GM23338 (cell line): ENCODE measurements around the gene PCDHGA4. TPM values are rescaled to one million over a fixed set of nuclear protein-coding genes. Genes with fewer than 3 reads are reported as not detected.
A peak's percentile ranks its signal among the peaks of the same experiment; 100 is the strongest.

Experiments
- ATAC-seq: fragments of 200-7000 bp; cut with Tn5 transposase; 3 replicates; pipeline ENCODE4 v1.9.1; 2020
- DNase-seq: peaks from one replicate; pipeline ENCODE4 v3.0.0-alpha.2; 2015; ENCODE audit warnings: low spot score
- H2AFZ ChIP-seq: fragments of 200-600 bp; sonication (generic); 2 replicates; pipeline ENCODE4 v1.8.0; 2016; ENCODE audit warnings: antibody characterized with exemption, mild to moderate bottlenecking, moderate library complexity
- H3F3A ChIP-seq: fragments of 200-600 bp; sonication (generic); replicated peaks from 2 replicates; pipeline ENCODE4 v1.8.0; 2017; ENCODE audit warnings: antibody characterized with exemption, mixed run types, low read depth
- H3K27ac ChIP-seq: fragments of 200-600 bp; sonication (generic); 2 replicates; pipeline ENCODE4 v1.6.1; 2016; ENCODE audit warnings: low read depth
- H3K27me3 ChIP-seq: fragments of 200-600 bp; sonication (generic); 2 replicates; pipeline ENCODE4 v1.8.0; 2016; ENCODE audit warnings: mild to moderate bottlenecking, mixed run types, moderate library complexity; ENCODE audit not compliant: insufficient read depth
- H3K36me3 ChIP-seq: fragments of 200-600 bp; sonication (generic); 2 replicates; pipeline ENCODE4 v1.8.0; 2016; ENCODE audit warnings: mild to moderate bottlenecking; ENCODE audit not compliant: insufficient read depth
- H3K4me1 ChIP-seq: fragments of 200-600 bp; sonication (generic); 2 replicates; pipeline ENCODE4 v1.8.0; 2016; ENCODE audit warnings: mild to moderate bottlenecking, moderate library complexity; ENCODE audit not compliant: insufficient read depth
- H3K4me2 ChIP-seq: fragments of 200-600 bp; sonication (generic); 2 replicates; pipeline ENCODE4 v1.7.1; 2017; ENCODE audit warnings: mixed run types
- H3K4me3 ChIP-seq: fragments of 200-600 bp; sonication (generic); 2 replicates; pipeline ENCODE4 v1.6.1; 2016; ENCODE audit warnings: mixed run types
- H3K79me2 ChIP-seq: fragments of 200-600 bp; sonication (generic); replicated peaks from 2 replicates; pipeline ENCODE4 v1.8.0; 2017; ENCODE audit warnings: mild to moderate bottlenecking; ENCODE audit not compliant: insufficient read depth
- H3K9me2 ChIP-seq: fragments of 200-600 bp; sonication (generic); 2 replicates; pipeline ENCODE4 v1.8.0; 2017; ENCODE audit not compliant: insufficient read depth
- H4K20me1 ChIP-seq: fragments of 200-600 bp; sonication (generic); replicated peaks from 2 replicates; pipeline ENCODE4 v1.8.0; 2017; ENCODE audit warnings: mild to moderate bottlenecking; ENCODE audit not compliant: insufficient read depth
- H3K27ac Mint-ChIP-seq: 2 replicates; pipeline ENCODE4 v1.8.0; 2020; ENCODE audit warnings: inconsistent platforms, mild to moderate bottlenecking, moderate library complexity, mixed read lengths
- H3K27me3 Mint-ChIP-seq: 3 replicates; pipeline ENCODE4 v1.8.0; 2022; ENCODE audit warnings: low read depth, mild to moderate bottlenecking, moderate library complexity, mixed read lengths, inconsistent platforms; ENCODE audit not compliant: insufficient read depth, poor library complexity
- H3K36me3 Mint-ChIP-seq: 3 replicates; pipeline ENCODE4 v1.8.0; 2021; ENCODE audit warnings: low read depth, mild to moderate bottlenecking, inconsistent platforms, moderate library complexity, mixed read lengths
- H3K4me1 Mint-ChIP-seq: 3 replicates; pipeline ENCODE4 v1.8.0; 2020; ENCODE audit warnings: mild to moderate bottlenecking, inconsistent platforms, mixed read lengths
- H3K4me3 Mint-ChIP-seq: 3 replicates; pipeline ENCODE4 v1.8.0; 2021; ENCODE audit warnings: moderate library complexity, mild to moderate bottlenecking, inconsistent platforms, mixed read lengths
- H3K9me3 Mint-ChIP-seq: 3 replicates; pipeline ENCODE4 v1.8.0; 2020; ENCODE audit warnings: moderate library complexity, mild to moderate bottlenecking, inconsistent platforms, mixed read lengths
- CTCF ChIP-seq, 2 experiments: fragments of 200-600 bp in 1 of 2; sonication (generic) in 1 of 2; conservative IDR thresholded peaks; 2 replicates each; pipeline versions ENCODE4 v1.5.1 to v1.6.1; 2016 to 2017; ENCODE audit warnings: antibody characterized with exemption in 2 of 2, low read depth in 2 of 2, mild to moderate bottlenecking in 2 of 2, moderate library complexity in 1 of 2
- EZH2 ChIP-seq: fragments of 200-600 bp; sonication (generic); IDR thresholded peaks from one replicate; pipeline ENCODE4 v1.8.0; 2017; ENCODE audit warnings: antibody characterized with exemption, mild to moderate bottlenecking, low read depth; ENCODE audit not compliant: unreplicated experiment
- EZH2phosphoT487 ChIP-seq: fragments of 200-600 bp; sonication (generic); IDR thresholded peaks from one replicate; pipeline ENCODE4 v1.8.1; 2018; ENCODE audit warnings: antibody characterized with exemption; ENCODE audit not compliant: unreplicated experiment
- JUNB ChIP-seq: IDR thresholded peaks from one replicate; pipeline ENCODE4 v1.6.1; 2016; ENCODE audit warnings: antibody characterized with exemption; ENCODE audit not compliant: unreplicated experiment
- NANOG ChIP-seq: IDR thresholded peaks from 2 replicates; pipeline ENCODE4 v1.6.1; 2016; ENCODE audit warnings: antibody characterized with exemption, borderline replicate concordance
- REST ChIP-seq: IDR thresholded peaks from one replicate; pipeline ENCODE4 v1.6.1; 2018; ENCODE audit warnings: antibody characterized with exemption; ENCODE audit not compliant: unreplicated experiment
- STAT1 ChIP-seq: IDR thresholded peaks from one replicate; pipeline ENCODE4 v1.6.1; 2016; ENCODE audit warnings: antibody characterized with exemption; ENCODE audit not compliant: unreplicated experiment
- ZNF114 ChIP-seq: fragments of 250-450 bp; sonication (Bioruptor Pico); IDR thresholded peaks from 2 replicates; pipeline ENCODE4 v1.5.0; 2020; ENCODE audit warnings: mild to moderate bottlenecking, moderate library complexity
- polyA plus RNA-seq: library from polyadenylated mRNA; unstranded; fragments of >200 nt; fragmentation: Nextera tagmentation; extraction: Ambion mirVana; gene quantifications from 2 replicates; pipeline ENCODE4 v1.2.1, GENCODE V29; 2016
- total RNA-seq: library from RNA; depleted of rRNA; stranded (reverse); fragments of >200 nt; shearing (Covaris generic); gene quantifications from 2 replicates; pipeline ENCODE4 v1.2.3, GENCODE V29; 2014

The PCDHGA4 gene
- total and polyA plus RNA-seq, 2 experiments from 2014 or later: 0.99 to 7.2 TPM

- Histone ChIP-seq H2AFZ (peak within 1 kb of the TSS; percentile 40; the same call in 1 of the 2 replicates), H3K79me2 (no peaks in the 10 kb centered on the region), H3K4me1 (peaks cover 17% of the 10 kb centered on the region; the same call in 1 of the 2 replicates), H4K20me1 (no peaks in the 10 kb centered on the region), H3K9me2 (no peaks in the 10 kb centered on the region), H3K36me3 (peaks cover under 1% of the 10 kb centered on the region; the same call in 1 of the 2 replicates), H3F3A (0 out of 2 replicates have a peak, but pooled peaks cover 3% of the 10 kb centered on the region), H3K27me3 (no peaks in the 10 kb centered on the region), H3K27ac (no peak within 1 kb of the TSS), H3K4me2 (peak within 1 kb of the TSS; percentile 37; the same call in 1 of the 2 replicates), H3K4me3 (peak within 1 kb of the TSS; percentile 18; the same call in 1 of the 2 replicates)
- peaks cover 73% of the 10 kb centered on the region for H3K9me3 Mint-ChIP-seq
- H3K4me3 Mint-ChIP-seq: peak within 1 kb of the TSS; percentile 55
- peak; percentile 76 for ATAC-seq
- H3K27ac Mint-ChIP-seq: peak within 1 kb of the TSS; percentile 50
- peaks cover 14% of the 10 kb centered on the region for H3K4me1 Mint-ChIP-seq
- peaks cover 73% of the 10 kb centered on the region for H3K36me3 Mint-ChIP-seq
- no peak for TF ChIP-seq NANOG
- no peak for TF ChIP-seq ZNF114 (CRISPR knock-in tag)
- peak; percentile 80 for TF ChIP-seq CTCF (conservative IDR thresholded peaks at IDR 0.05; ENCODE audit: low read depth in 2 of 2)
- H3K27me3 Mint-ChIP-seq: peaks cover 11% of the 10 kb centered on the region
- DNase-seq: peak; percentile 88
These were observed 5.1 kb downstream of the PCDHGA4 start, which contains the start of gene PCDHGB2 for GRCh38 chr5:141359790-141360426. Gene PCDHGB2, plus strand, starts transcription at chr5:141359994. Its CDS starts 142 bp downstream, at chr5:141360136.

- no peaks in the 10 kb centered on the region for H3K27me3 ChIP-seq
- ATAC-seq (no peak), DNase-seq (no peak)
- Mint-ChIP-seq H3K27me3 (peaks cover 13% of the 10 kb centered on the region), H3K27ac (no peak overlapping the region), H3K4me1 (peaks cover 14% of the 10 kb centered on the region), H3K9me3 (peaks cover 73% of the 10 kb centered on the region), H3K36me3 (peaks cover 73% of the 10 kb centered on the region), H3K4me3 (no peak overlapping the region)
- no peak overlapping the region for H3K27ac ChIP-seq
- no peak overlapping the region for H3K4me3 ChIP-seq
- no peak overlapping the region for H3K4me2 ChIP-seq
- H3K36me3 ChIP-seq: peaks cover 4% of the 10 kb centered on the region; the same call in 1 of the 2 replicates
- H2AFZ ChIP-seq: no peak overlapping the region
- H3K4me1 ChIP-seq: peaks cover 17% of the 10 kb centered on the region; the same call in 1 of the 2 replicates
- no peaks in the 10 kb centered on the region for H3K9me2 ChIP-seq
- H4K20me1 ChIP-seq: no peaks in the 10 kb centered on the region
- TF ChIP-seq JUNB (no peak), EZH2 (no peak), REST (no peak), NANOG (no peak), EZH2phosphoT487 (no peak), STAT1 (no peak), CTCF (conservative IDR thresholded peaks at IDR 0.05; ENCODE audit: low read depth in 2 of 2) (no peak)
- 0 out of 2 replicates have a peak, but pooled peaks cover 3% of the 10 kb centered on the region for H3F3A ChIP-seq
- H3K79me2 ChIP-seq: no peaks in the 10 kb centered on the region
These were observed 5.9 kb downstream of the PCDHGA4 start for GRCh38 chr5:141360685-141361084.
